DND-41 (cell line): ENCODE data around the gene UBQLN2.

Experiments used
- ATAC-seq: fragments of 200-7000 bp; cut with Tn5 transposase; 3 replicates; pipeline ENCODE4 v1.9.1; 2021; ENCODE audit warnings: low read depth; ENCODE audit not compliant: insufficient read depth
- DNase-seq: peaks from one replicate; pipeline ENCODE4 v3.0.0-alpha.2; 2020
- H2AFZ ChIP-seq: 2 replicates; pipeline ENCODE4 v1.6.0; 2012; ENCODE audit warnings: low read depth, low read length
- H3K27ac ChIP-seq: 2 replicates; pipeline ENCODE4 v1.5.1; 2012; ENCODE audit warnings: low read length, inconsistent platforms
- H3K27me3 ChIP-seq: fragments of 200-600 bp; sonication (generic); 2 replicates; pipeline ENCODE4 v1.6.0; 2012; ENCODE audit warnings: low read length, mild to moderate bottlenecking, inconsistent platforms; ENCODE audit not compliant: insufficient read depth, poor library complexity
- H3K36me3 ChIP-seq: 2 replicates; pipeline ENCODE4 v1.5.1; 2012; ENCODE audit warnings: low read length, inconsistent platforms; ENCODE audit not compliant: insufficient read depth
- H3K4me1 ChIP-seq: 2 replicates; pipeline ENCODE4 v1.5.1; 2012; ENCODE audit warnings: mild to moderate bottlenecking, low read length; ENCODE audit not compliant: insufficient read depth
- H3K4me2 ChIP-seq: 2 replicates; pipeline ENCODE4 v1.6.0; 2012; ENCODE audit warnings: mild to moderate bottlenecking, moderate library complexity, low read length, inconsistent platforms; ENCODE audit not compliant: insufficient read depth
- H3K4me3 ChIP-seq, 2 experiments: fragments of 200-600 bp in 1 of 2; shearing (Covaris generic) in 1 of 2; 2 replicates each; pipeline ENCODE4 v1.5.1; 2012 to 2016; ENCODE audit warnings: inconsistent platforms in 2 of 2, low read length in 2 of 2, mild to moderate bottlenecking in 2 of 2, low read depth in 1 of 2, moderate library complexity in 1 of 2
- H3K79me2 ChIP-seq: 2 replicates; pipeline ENCODE4 v1.6.0; 2012; ENCODE audit warnings: low read length, inconsistent platforms; ENCODE audit not compliant: insufficient read depth
- H3K9ac ChIP-seq: 2 replicates; pipeline ENCODE4 v1.6.0; 2012; ENCODE audit warnings: low read depth, mild to moderate bottlenecking, inconsistent platforms, low read length, moderate library complexity
- H3K9me3 ChIP-seq: 2 replicates; pipeline ENCODE4 v1.5.1; 2012; ENCODE audit warnings: low read length, moderate library complexity, mild to moderate bottlenecking, inconsistent platforms; ENCODE audit not compliant: insufficient read depth, severe bottlenecking
- H4K20me1 ChIP-seq: 2 replicates; pipeline ENCODE4 v1.6.0; 2012; ENCODE audit warnings: low read length; ENCODE audit not compliant: insufficient read depth
- EZH2 ChIP-seq: IDR thresholded peaks from 3 replicates; pipeline ENCODE4 v1.6.1; 2012; ENCODE audit warnings: borderline replicate concordance, low read depth, mild to moderate bottlenecking, moderate library complexity, low read length, inconsistent platforms; ENCODE audit not compliant: severe bottlenecking
- TF ChIP-seq, protein P1 (sequence below): IDR thresholded peaks from 2 replicates; pipeline ENCODE4 v1.5.1; 2012; ENCODE audit warnings: borderline replicate concordance, low read length, moderate library complexity, mild to moderate bottlenecking; ENCODE audit not compliant: poor library complexity, severe bottlenecking; ENCODE audit errors: extremely low read depth

Gene UBQLN2

DNA sequence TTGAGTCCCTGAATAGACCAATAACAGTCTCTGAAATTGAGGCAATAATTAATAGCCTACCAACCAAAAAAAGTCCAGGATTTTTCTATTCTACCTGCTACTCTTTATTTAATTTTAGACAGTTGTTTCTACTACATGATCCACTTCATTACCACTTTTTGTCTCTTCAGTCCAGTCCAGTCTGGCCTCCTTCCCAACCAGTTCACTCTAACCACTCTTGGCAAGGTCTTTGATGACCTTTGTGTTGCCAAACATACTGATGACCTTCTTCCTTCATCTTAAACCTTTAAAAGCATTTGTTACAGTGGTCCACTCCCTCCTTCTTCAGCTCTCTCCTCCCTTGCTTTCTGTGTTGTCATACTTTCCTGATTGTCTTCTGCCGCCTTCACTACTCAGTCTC, 12.8 kb upstream of the UBQLN2 start:
- H3K79me2 ChIP-seq, result no peaks in the 10 kb centered on the region
- no peak overlapping the region for H3K4me3 ChIP-seq
- H3K36me3 ChIP-seq, result no peaks in the 10 kb centered on the region
- H3K9ac ChIP-seq, result no peak overlapping the region
- no peak overlapping the region for H3K27ac ChIP-seq
- no peak for DNase-seq
- no peak overlapping the region for H2AFZ ChIP-seq
- no peak overlapping the region for H3K4me2 ChIP-seq
- no peak for ATAC-seq
- H3K27me3 ChIP-seq, result no peaks in the 10 kb centered on the region
- H4K20me1 ChIP-seq, result no peaks in the 10 kb centered on the region
- TF ChIP-seq EZH2, result no peak
- TF ChIP-seq, protein P1, sequence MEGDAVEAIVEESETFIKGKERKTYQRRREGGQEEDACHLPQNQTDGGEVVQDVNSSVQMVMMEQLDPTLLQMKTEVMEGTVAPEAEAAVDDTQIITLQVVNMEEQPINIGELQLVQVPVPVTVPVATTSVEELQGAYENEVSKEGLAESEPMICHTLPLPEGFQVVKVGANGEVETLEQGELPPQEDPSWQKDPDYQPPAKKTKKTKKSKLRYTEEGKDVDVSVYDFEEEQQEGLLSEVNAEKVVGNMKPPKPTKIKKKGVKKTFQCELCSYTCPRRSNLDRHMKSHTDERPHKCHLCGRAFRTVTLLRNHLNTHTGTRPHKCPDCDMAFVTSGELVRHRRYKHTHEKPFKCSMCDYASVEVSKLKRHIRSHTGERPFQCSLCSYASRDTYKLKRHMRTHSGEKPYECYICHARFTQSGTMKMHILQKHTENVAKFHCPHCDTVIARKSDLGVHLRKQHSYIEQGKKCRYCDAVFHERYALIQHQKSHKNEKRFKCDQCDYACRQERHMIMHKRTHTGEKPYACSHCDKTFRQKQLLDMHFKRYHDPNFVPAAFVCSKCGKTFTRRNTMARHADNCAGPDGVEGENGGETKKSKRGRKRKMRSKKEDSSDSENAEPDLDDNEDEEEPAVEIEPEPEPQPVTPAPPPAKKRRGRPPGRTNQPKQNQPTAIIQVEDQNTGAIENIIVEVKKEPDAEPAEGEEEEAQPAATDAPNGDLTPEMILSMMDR, result no peak
- H3K4me1 ChIP-seq, result no peaks in the 10 kb centered on the region
- peaks cover under 1% of the 10 kb centered on the region for H3K9me3 ChIP-seq

DNA sequence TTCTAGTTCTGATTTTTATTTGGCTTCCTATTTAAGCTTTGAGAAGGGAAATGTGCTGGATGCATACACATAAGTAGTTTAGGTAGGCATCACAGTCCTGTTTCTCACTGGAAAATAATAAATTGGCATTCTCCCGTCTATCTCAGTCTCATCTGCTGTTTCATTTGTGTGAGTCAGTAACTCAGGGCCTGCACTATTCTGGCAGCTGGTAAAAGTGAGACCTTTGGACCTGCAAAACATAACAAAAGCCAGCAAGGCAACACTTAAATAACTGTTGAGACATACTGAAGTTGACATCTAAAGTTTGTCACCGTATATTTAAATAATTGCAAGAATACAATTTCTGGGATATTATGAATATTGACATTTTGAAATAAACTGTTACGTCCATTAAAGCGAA, 8.6 kb upstream of the UBQLN2 start:
- Histone ChIP-seq H3K27ac (no peak overlapping the region), H3K79me2 (no peaks in the 10 kb centered on the region), H2AFZ (no peak overlapping the region), H3K27me3 (no peaks in the 10 kb centered on the region), H3K9me3 (no peaks in the 10 kb centered on the region), H3K36me3 (no peaks in the 10 kb centered on the region), H3K4me2 (no peak overlapping the region), H3K9ac (no peak overlapping the region), H3K4me1 (no peaks in the 10 kb centered on the region), H4K20me1 (no peaks in the 10 kb centered on the region), H3K4me3 (no peak overlapping the region)
- TF ChIP-seq, protein P1, result no peak
- no peak for TF ChIP-seq EZH2
- no peak for DNase-seq
- ATAC-seq, result no peak

DNA sequence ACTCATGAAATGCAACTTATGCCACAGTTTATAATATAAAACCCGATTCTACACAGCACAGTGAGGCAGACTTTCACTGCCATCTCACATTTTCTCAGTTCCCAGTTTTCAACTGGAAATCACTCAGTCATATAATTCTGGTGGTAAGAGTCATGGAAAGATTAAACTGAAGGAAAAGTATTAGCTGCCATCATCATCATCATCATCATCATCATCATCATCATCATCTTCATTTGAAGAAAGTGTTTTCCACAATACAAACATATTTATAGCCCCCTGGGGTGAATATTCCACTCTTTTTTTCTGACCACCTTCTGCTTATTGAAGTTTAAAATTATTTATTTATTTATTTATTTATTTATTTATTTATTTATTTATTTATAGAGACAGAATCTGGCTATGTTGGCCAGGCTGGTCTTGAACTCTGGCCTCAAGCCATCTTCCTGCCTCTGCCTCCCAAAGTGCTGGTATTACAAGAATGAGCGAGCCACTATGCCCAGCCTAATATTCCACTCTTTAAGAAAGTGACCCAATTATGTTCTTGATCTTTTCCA, 6.0 kb upstream of the UBQLN2 start:
- no peak for ATAC-seq

More for the DNA sequence above, 6.0 kb upstream of the UBQLN2 start:
- no peak overlapping the region for H3K27ac ChIP-seq
- H3K27me3 ChIP-seq, result no peaks in the 10 kb centered on the region
- peaks cover 6% of the 10 kb centered on the region; the same call in 1 of the 2 replicates for H3K4me1 ChIP-seq
- no peaks in the 10 kb centered on the region for H4K20me1 ChIP-seq
- H2AFZ ChIP-seq, result no peak overlapping the region
- no peak overlapping the region for H3K4me2 ChIP-seq
- no peaks in the 10 kb centered on the region for H3K79me2 ChIP-seq
- H3K36me3 ChIP-seq, result no peaks in the 10 kb centered on the region
- no peak for DNase-seq
- H3K4me3 ChIP-seq, result no peak overlapping the region
- no peak for TF ChIP-seq EZH2
- TF ChIP-seq, protein P1, result no peak
- H3K9ac ChIP-seq, result no peak overlapping the region
- no peaks in the 10 kb centered on the region for H3K9me3 ChIP-seq
